HG02623 (cell line): ENCODE measurements around the gene ACAP2.
"Not testable (repeated sequence)": the region's sequence is repeated elsewhere in the genome, so short reads cannot be mapped to it uniquely, and the experiment has no call there.

Source experiments
- ATAC-seq: cut with Tn5 transposase; IDR thresholded peaks from one replicate; pipeline ENCODE4 v1.9.1; 2021; ENCODE audit warnings: moderate library complexity; ENCODE audit not compliant: unreplicated experiment

The ACAP2 gene

GRCh38 chr3:195249057-195249770 lies 193.6 kb downstream of the ACAP2 start:
- no peak for ATAC-seq

GRCh38 chr3:195248281-195248680 lies 194.5 kb downstream of the ACAP2 start:
- ATAC-seq, result no peak

GRCh38 chr3:195247863-195248189 lies 195.0 kb downstream of the ACAP2 start:
- no peak for ATAC-seq

DNA sequence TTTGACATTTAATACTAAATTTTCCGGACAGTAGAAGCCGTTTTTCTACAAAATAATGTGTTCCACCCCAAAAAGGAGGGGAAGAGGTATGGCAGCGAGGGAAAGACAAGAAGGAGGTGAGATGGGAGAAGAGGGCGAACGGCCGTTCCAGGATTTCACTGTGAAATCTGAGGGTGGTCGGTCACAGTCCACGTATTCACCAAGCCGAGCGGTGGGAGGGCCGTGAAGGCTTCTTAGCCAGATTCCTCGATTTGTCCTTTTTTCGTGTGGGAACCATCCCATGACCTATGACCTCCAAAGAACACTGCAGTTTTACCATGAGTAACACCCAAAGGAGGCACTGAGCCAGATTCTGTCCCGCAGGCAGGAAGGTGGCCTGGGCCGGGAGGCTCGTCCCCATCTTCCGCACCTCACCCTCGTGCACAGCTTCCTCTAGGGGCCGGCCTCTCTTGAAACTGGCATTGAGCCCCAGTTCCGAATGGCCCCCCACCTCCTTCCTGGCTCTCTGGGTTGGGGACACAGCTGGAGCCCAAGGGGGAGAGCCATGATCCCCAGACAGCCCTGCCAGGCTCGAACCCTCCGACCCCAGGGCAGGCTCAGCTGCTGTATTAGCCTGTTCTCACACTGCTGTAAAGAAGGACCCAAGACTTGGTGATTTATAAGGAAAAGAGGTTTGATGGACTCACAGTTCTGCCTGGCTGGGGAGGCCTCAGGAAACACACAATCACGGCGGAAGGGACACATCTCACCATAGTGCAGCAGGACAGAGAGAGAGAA lies 195.5 kb downstream of the ACAP2 start:
- ATAC-seq, result no peak

GRCh38 chr3:195246581-195246995 lies 196.2 kb downstream of the ACAP2 start:
- no peak for ATAC-seq

GRCh38 chr3:195245531-195245951 lies 197.3 kb downstream of the ACAP2 start:
- ATAC-seq, result no peak

- no peak for ATAC-seq
Measured at GRCh38 chr3:195241592-195242355, 201.0 kb downstream of the ACAP2 start.

- ATAC-seq, result no peak
Measured at GRCh38 chr3:195240939-195241338, 201.9 kb downstream of the ACAP2 start.

GRCh38 chr3:195240171-195240701 lies 202.6 kb downstream of the ACAP2 start:
- ATAC-seq, result no peak

DNA sequence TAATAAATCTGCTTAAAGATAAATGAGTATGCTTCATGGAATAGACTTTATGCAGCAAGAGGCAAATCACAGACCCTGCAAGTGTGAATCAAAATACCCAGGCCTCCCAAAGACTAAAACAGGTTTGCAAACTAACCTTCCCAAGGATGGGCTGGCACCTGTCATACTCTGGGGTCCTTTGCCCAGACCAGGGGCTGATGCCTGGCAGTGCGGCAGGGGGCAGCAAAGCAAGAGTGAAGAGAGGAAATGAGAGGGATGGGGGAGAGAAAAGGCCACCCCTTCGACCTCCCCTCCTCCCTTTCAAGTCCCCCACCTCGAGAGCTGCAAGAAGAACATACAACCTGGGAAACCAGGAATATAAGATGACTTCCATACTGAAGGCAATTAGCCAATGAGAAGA lies 203.7 kb downstream of the ACAP2 start:
- ATAC-seq, result no peak

DNA sequence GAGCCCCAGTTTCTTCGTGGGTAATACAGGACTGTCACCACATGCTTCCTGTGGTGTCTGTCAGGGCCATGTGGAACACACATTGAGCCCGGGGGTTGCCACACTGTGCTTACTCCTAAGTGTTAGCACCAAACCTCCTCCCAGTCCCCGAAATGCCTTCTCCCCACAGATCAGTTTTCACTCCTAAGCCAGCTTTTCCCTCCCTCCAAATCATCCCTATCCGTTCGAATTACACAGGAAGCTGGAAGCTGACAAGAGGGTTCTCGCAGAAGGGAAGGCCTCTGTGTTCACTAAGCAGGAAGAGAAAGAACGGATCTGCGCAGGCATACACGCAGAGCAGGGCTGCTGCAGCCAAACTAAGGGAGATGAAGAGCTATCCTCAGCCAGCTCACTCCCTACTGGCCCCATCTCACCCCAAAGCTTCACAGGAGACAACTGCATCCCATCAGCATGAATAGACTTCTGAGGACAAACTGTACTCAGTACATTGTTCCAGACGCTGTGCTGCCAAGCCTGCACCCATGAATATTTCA lies 204.2 kb downstream of the ACAP2 start:
- ATAC-seq, result no peak

- ATAC-seq, result no peak
Measured at GRCh38 chr3:195238081-195238571, 204.7 kb downstream of the ACAP2 start.

- no peak for ATAC-seq
Measured at GRCh38 chr3:195236801-195237570, 205.8 kb downstream of the ACAP2 start.

GRCh38 chr3:195236076-195236798 lies 206.6 kb downstream of the ACAP2 start:
- ATAC-seq, result no peak

DNA sequence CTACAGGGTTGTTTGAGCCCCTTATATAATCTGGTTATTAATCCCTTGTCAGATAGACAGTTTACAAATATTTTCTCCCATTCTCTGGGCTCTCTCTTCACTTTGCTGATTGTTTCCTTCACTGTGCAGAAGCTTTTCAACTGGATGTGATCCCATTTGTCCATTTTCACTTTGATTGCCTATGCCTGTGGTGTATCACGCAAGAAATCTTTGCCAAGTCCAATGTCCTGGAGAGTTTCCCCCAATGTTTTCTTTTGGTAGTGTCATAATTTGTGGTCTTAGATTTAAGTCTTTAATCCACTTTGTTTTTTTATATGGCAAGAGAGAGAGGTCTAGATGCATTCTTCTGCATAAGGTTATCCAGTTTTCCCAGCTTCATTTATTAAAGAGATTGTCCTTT lies 212.6 kb downstream of the ACAP2 start:
- no peak for ATAC-seq

DNA sequence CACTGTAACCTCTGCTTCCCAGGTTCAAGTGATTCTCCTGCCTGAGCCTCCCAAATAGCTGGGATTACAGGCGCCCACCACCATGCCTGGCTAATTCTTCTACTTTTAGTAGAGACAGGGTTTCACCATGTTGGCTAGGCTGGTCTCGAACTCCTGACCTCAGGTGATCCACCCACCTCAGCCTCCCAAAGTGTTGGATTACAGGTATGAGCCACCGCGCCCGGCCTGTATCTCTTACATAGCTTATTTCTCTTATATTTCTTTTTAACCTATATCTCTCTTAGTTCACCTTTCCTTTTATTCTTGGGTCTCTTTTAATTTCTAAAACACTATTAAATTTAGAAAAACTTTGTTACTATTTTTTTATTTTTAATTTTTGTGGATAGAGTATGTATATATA lies 213.9 kb downstream of the ACAP2 start:
- not testable (repeated sequence) for ATAC-seq

DNA sequence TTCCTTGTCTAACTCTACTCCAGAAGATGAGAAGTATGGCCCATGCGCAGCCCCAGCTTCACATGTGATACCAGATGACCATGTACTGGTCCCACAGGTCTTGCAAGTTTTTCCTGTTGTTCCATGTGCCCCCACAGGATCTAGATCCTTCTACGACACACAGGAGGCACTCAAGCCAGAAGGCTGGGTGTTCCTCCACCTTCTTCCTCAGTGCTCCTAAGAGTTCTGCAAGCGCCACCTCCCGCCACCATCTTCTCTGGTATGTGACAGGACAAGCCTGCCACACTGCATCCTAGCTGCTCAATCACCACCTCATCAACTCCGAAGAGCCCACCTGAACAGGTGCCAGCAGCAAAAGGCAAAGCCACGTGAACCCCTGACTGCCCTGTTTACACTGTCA lies 214.9 kb downstream of the ACAP2 start:
- no peak for ATAC-seq

GRCh38 chr3:195226900-195227447 lies 215.8 kb downstream of the ACAP2 start:
- no peak for ATAC-seq

- no peak for ATAC-seq
Measured at GRCh38 chr3:195226445-195226844, 216.4 kb downstream of the ACAP2 start.
